PC-3 (cell line): ENCODE measurements around the gene NIPSNAP2. TPM values are rescaled to one million over a fixed set of nuclear protein-coding genes. Genes with fewer than 3 reads are reported as not detected.

Source experiments
- ATAC-seq: fragments of 200-7000 bp; cut with Tn5 transposase; 2 replicates; pipeline ENCODE4 v1.9.1; 2020; ENCODE audit warnings: mild to moderate bottlenecking, moderate library complexity
- BruUV-seq: library from RNA; stranded (reverse); fragments of 400-500 nt; replicated peaks from 2 replicates; lab custom pipeline; 2021; lab: Mats Ljungman, UMichigan
- CTCF ChIA-PET: fragments of 300-600 bp; sonication (Branson Sonifier 250); formaldehyde crosslinking; loops from one replicate; lab custom pipeline; 2022; ENCODE audit warnings: antibody characterized with exemption; lab: Charles Lee
- POLR2A ChIA-PET: fragments of 300-600 bp; sonication (Branson Sonifier 250); formaldehyde crosslinking; loops from one replicate; lab custom pipeline; 2022; ENCODE audit warnings: antibody characterized with exemption; ENCODE audit not compliant: unreplicated experiment; lab: Charles Lee
- DNase-seq: peaks from one replicate; pipeline ENCODE4 v3.0.0-alpha.2; 2015
- H2AFZ ChIP-seq: fragments of 300-600 bp; sonication (generic); 2 replicates; pipeline ENCODE4 v1.6.0; 2016; ENCODE audit warnings: antibody characterized with exemption, low read length
- H3F3A ChIP-seq: fragments of 300-600 bp; sonication (generic); one replicate; pipeline ENCODE4 v1.6.0; 2017; ENCODE audit warnings: antibody characterized with exemption, low read length, control low read depth, mild to moderate bottlenecking; ENCODE audit not compliant: unreplicated experiment
- H3K27ac ChIP-seq: fragments of 300-600 bp; sonication (generic); 2 replicates; pipeline ENCODE4 v1.5.1; 2016; ENCODE audit warnings: mild to moderate bottlenecking, low read length
- H3K27me3 ChIP-seq: fragments of 300-600 bp; sonication (generic); 2 replicates; pipeline ENCODE4 v1.6.1; 2016; ENCODE audit warnings: low read length, mixed read lengths
- H3K36me3 ChIP-seq: fragments of 300-600 bp; sonication (generic); 2 replicates; pipeline ENCODE4 v1.6.1; 2016; ENCODE audit warnings: low read depth, mixed run types, low read length, mixed read lengths
- H3K4me1 ChIP-seq: fragments of 300-600 bp; sonication (generic); 2 replicates; pipeline ENCODE4 v1.5.1; 2016; ENCODE audit warnings: low read length; ENCODE audit not compliant: insufficient read depth
- H3K4me2 ChIP-seq: fragments of 300-600 bp; sonication (generic); 2 replicates; pipeline ENCODE4 v1.6.0; 2016; ENCODE audit warnings: low read length
- H3K4me3 ChIP-seq: fragments of 300-600 bp; sonication (generic); 2 replicates; pipeline ENCODE4 v1.5.1; 2016; ENCODE audit warnings: mild to moderate bottlenecking, low read length, mixed read lengths
- H3K79me2 ChIP-seq: fragments of 300-600 bp; sonication (generic); 2 replicates; pipeline ENCODE4 v1.6.1; 2017; ENCODE audit warnings: low read length, mixed read lengths
- H3K9ac ChIP-seq: fragments of 300-600 bp; sonication (generic); 2 replicates; pipeline ENCODE4 v1.6.0; 2016; ENCODE audit warnings: mild to moderate bottlenecking, low read length
- H3K9me2 ChIP-seq: fragments of 300-600 bp; sonication (generic); replicated peaks from 2 replicates; pipeline ENCODE4 v1.6.1; 2016; ENCODE audit warnings: mixed run types, low read length, mixed read lengths
- H3K9me3 ChIP-seq: fragments of 300-600 bp; sonication (generic); 2 replicates; pipeline ENCODE4 v1.6.1; 2016; ENCODE audit warnings: low read length, mixed read lengths
- H4K20me1 ChIP-seq: fragments of 300-600 bp; sonication (generic); 2 replicates; pipeline ENCODE4 v1.6.1; 2016; ENCODE audit warnings: low read length, mixed read lengths
- CTCF ChIP-seq: fragments of 300-600 bp; sonication (generic); conservative IDR thresholded peaks from 2 replicates; pipeline ENCODE4 v1.5.1; 2017; ENCODE audit warnings: antibody characterized with exemption, low read depth, mild to moderate bottlenecking, low read length
- EZH2 ChIP-seq: fragments of 300-600 bp; sonication (generic); IDR thresholded peaks from one replicate; pipeline ENCODE4 v1.6.1; 2017; ENCODE audit warnings: antibody characterized with exemption, mild to moderate bottlenecking, low read length; ENCODE audit not compliant: unreplicated experiment
- EZH2phosphoT487 ChIP-seq: fragments of 300-600 bp; sonication (generic); IDR thresholded peaks from 2 replicates; pipeline ENCODE4 v1.6.1; 2018; ENCODE audit warnings: mild to moderate bottlenecking, antibody characterized with exemption, low read length, borderline replicate concordance
- intact Hi-C: fragments of 100-400 bp; cut with micrococcal nuclease; formaldehyde crosslinking; loops from 2 replicates; pipeline ENCODE4 v1.9.0; 2023
- total RNA-seq: library from RNA; depleted of rRNA; stranded (reverse); fragments of >200 nt; gene quantifications from 2 replicates; pipeline ENCODE4 v1.2.3, GENCODE V29; 2014

NIPSNAP2 gene
- total RNA-seq, 1 experiment from 2014 or later = 63.9 TPM

- CTCF ChIA-PET = no interaction called here
- H3F3A ChIP-seq = no peaks in the 10 kb centered on the region
- H3K9me3 ChIP-seq = no peaks in the 10 kb centered on the region
- BruUV-seq = no TSS peak
- H3K27ac ChIP-seq = no peak overlapping the region
- peaks cover 9% of the 10 kb centered on the region; the same call in 1 of the 2 replicates for H3K4me1 ChIP-seq
- H3K9ac ChIP-seq = no peak overlapping the region
- H2AFZ ChIP-seq = no peak overlapping the region
- H3K4me3 ChIP-seq = no peak overlapping the region
- peaks cover 9% of the 10 kb centered on the region for H3K79me2 ChIP-seq
- intact Hi-C loops = no loop called here
- no peaks in the 10 kb centered on the region for H3K9me2 ChIP-seq
- no peaks in the 10 kb centered on the region for H4K20me1 ChIP-seq
- no peak overlapping the region for H3K4me2 ChIP-seq
- no peaks in the 10 kb centered on the region for H3K27me3 ChIP-seq
- POLR2A ChIA-PET = no interaction called here
- TF ChIP-seq EZH2 (no peak), CTCF (no peak), EZH2phosphoT487 (no peak)
- ATAC-seq (no peak), DNase-seq (no peak)
- peaks cover 50% of the 10 kb centered on the region for H3K36me3 ChIP-seq
Observed at GRCh38 chr7:55980266-55980665, 15.9 kb downstream of the NIPSNAP2 start.

DNA sequence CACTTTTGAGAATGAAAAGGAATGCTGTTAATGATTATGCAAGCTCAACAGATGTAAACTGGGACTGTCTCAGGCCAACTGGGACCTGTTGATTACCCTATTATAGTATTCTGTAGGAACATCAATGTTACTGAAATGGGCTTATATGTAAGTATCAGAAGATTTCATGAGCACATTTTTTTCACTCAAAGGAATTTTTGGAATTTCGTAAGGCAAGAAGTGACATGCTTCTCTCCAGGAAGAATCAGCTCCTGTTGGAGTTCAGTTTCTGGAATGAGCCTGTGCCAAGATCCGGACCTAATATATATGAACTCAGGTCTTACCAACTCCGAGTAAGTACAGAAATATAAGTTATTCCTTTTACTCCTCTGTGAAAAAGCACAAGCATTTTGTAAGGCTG lies 19.2 kb downstream of the NIPSNAP2 start:
- intact Hi-C loops = no loop called here

GRCh38 chr7:55992346-55992745 lies 28.0 kb downstream of the NIPSNAP2 start:
- Histone ChIP-seq H3F3A (no peaks in the 10 kb centered on the region), H4K20me1 (no peaks in the 10 kb centered on the region), H3K36me3 (peaks cover 5% of the 10 kb centered on the region; the same call in 1 of the 2 replicates), H3K9me3 (no peaks in the 10 kb centered on the region), H3K27me3 (no peaks in the 10 kb centered on the region), H3K4me1 (no peaks in the 10 kb centered on the region), H3K9ac (no peak overlapping the region), H3K79me2 (no peaks in the 10 kb centered on the region), H3K27ac (no peak overlapping the region), H2AFZ (no peak overlapping the region), H3K4me3 (no peak overlapping the region), H3K4me2 (no peak overlapping the region), H3K9me2 (no peaks in the 10 kb centered on the region)
- intact Hi-C loops = no loop called here
- ATAC-seq (peak; percentile 37; the same call in 1 of the 2 replicates), DNase-seq (no peak)
- BruUV-seq = no TSS peak
- ChIA-PET CTCF (no interaction called here), POLR2A (no interaction called here)
- TF ChIP-seq EZH2phosphoT487 (no peak), EZH2 (no peak), CTCF (no peak)

More for the DNA sequence above, 19.2 kb downstream of the NIPSNAP2 start:
- Histone ChIP-seq H3K4me3 (no peak overlapping the region), H3K27ac (no peak overlapping the region), H3K9me2 (no peaks in the 10 kb centered on the region), H3K9me3 (no peaks in the 10 kb centered on the region), H3K9ac (no peak overlapping the region), H2AFZ (no peak overlapping the region), H4K20me1 (no peaks in the 10 kb centered on the region), H3K4me1 (no peaks in the 10 kb centered on the region), H3K27me3 (no peaks in the 10 kb centered on the region), H3K4me2 (no peak overlapping the region), H3K79me2 (no peaks in the 10 kb centered on the region), H3K36me3 (peaks cover 45% of the 10 kb centered on the region), H3F3A (no peaks in the 10 kb centered on the region)
- no peak for TF ChIP-seq EZH2phosphoT487
- no TSS peak for BruUV-seq
- no peak for DNase-seq
- CTCF ChIA-PET = no interaction called here
- ATAC-seq = no peak
- POLR2A ChIA-PET = no interaction called here
